Muscle layer of colon (tissue), 2 donors: ENCODE data around the gene SLC38A10.
"Not testable (repeated sequence)": the region's sequence is repeated elsewhere in the genome, so short reads cannot be mapped to it uniquely, and the experiment has no call there.

Source experiments
- H3K27ac ChIP-seq: one replicate; pipeline ENCODE4 v1.7.0; 2013; ENCODE audit warnings: low read depth, mild to moderate bottlenecking, low read length, moderate library complexity
- H3K27me3 ChIP-seq, 2 donors: one replicate each; pipeline ENCODE4 v1.7.0; 2013; ENCODE audit warnings: low read length in 2 of 2, mild to moderate bottlenecking in 2 of 2; ENCODE audit not compliant: insufficient read depth in 2 of 2, control insufficient read depth in 1 of 2
- H3K36me3 ChIP-seq: one replicate; pipeline ENCODE4 v1.7.0; 2013; ENCODE audit warnings: mild to moderate bottlenecking, low read length; ENCODE audit not compliant: insufficient read depth
- H3K4me1 ChIP-seq: one replicate; pipeline ENCODE4 v1.7.0; 2013; ENCODE audit warnings: mild to moderate bottlenecking, low read length; ENCODE audit not compliant: insufficient read depth
- H3K4me3 ChIP-seq, 2 donors: one replicate each; pipeline ENCODE4 v1.7.0; 2013; ENCODE audit warnings: low read length in 2 of 2, low read depth in 1 of 2, mild to moderate bottlenecking in 1 of 2, moderate library complexity in 1 of 2
- H3K9ac ChIP-seq: one replicate; pipeline ENCODE4 v1.7.0; 2013; ENCODE audit warnings: low read length
- H3K9me3 ChIP-seq: one replicate; pipeline ENCODE4 v1.7.0; 2013; ENCODE audit warnings: mild to moderate bottlenecking, low read length
- donor health status: abdominal sarcoma.
- donor health status: Adenocarcinoma of cecum.

SLC38A10 gene

DNA sequence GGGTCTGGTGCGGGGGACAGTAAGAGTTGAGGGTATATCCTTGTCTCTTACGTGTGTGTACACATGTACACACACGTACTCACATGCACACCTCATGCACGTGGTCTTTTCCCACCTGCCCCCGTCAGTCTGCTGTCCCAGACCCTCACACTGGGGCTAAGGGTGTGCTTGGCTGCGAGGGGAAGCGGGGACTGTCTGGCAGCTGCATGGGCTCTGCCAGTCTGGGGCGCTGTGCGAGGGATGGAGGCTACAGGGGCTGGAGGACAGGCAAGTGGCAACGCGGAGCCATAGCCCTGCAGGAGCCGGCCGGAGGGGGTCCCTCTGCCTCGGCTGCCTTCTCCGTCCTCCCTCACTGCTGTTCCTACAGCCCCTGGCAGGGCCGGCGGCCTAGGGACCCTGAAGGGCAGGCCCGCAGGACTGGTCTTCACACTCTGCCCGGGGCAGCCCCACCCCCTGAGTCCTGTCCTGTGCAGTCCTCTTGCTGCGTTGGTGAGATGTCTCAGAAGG, 20.8 kb upstream of the SLC38A10 start:
- Histone ChIP-seq H3K9me3 (no peaks in the 10 kb centered on the region), H3K36me3 (no peaks in the 10 kb centered on the region), H3K27me3 (no peaks in the 10 kb centered on the region), H3K4me3 (no peak overlapping the region), H3K4me1 (no peaks in the 10 kb centered on the region), H3K27ac (no peak overlapping the region), H3K9ac (no peak overlapping the region)

DNA sequence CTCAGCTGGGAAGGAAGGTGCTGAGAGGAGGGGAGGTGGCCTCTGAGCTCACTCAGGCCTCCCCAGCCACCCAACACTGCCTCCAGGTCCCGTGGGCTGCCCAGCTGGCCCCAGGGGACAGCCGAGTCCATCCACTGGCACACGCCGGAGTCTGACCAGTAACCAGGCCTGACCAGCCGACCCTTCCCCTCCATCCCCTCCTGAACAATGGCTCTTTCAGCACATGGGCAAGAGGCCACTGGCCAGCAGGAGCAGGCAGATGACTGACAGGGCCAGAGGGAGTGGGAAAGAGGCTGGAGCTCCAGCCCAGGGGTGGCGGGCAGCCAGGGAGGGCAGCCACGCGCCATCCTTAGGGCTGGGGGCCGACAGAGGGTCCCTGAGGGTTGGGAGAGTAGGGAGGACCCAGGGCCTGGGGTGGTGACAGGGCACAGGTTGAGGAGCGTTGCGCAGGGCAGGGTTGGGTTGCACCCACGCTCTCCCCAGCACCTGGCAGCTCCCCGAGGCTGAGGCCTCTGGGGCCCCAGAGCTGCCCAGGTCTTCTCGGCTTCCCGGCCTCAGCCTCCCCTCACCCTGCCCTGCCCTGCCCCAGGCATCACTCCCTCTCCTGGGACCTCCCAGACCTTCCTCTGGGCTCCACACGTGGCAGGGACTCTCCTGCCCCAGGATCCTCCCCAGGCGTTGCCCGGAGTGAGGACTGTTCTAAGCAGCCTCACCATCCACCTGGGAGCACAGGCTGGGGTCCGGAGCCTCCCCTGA, 20.2 kb upstream of the SLC38A10 start:
- H3K4me3 ChIP-seq = no peak overlapping the region
- H3K27ac ChIP-seq = no peak overlapping the region
- no peak overlapping the region for H3K9ac ChIP-seq
- no peaks in the 10 kb centered on the region for H3K36me3 ChIP-seq
- no peaks in the 10 kb centered on the region for H3K9me3 ChIP-seq
- no peaks in the 10 kb centered on the region for H3K27me3 ChIP-seq
- peaks cover 1% of the 10 kb centered on the region for H3K4me1 ChIP-seq

DNA sequence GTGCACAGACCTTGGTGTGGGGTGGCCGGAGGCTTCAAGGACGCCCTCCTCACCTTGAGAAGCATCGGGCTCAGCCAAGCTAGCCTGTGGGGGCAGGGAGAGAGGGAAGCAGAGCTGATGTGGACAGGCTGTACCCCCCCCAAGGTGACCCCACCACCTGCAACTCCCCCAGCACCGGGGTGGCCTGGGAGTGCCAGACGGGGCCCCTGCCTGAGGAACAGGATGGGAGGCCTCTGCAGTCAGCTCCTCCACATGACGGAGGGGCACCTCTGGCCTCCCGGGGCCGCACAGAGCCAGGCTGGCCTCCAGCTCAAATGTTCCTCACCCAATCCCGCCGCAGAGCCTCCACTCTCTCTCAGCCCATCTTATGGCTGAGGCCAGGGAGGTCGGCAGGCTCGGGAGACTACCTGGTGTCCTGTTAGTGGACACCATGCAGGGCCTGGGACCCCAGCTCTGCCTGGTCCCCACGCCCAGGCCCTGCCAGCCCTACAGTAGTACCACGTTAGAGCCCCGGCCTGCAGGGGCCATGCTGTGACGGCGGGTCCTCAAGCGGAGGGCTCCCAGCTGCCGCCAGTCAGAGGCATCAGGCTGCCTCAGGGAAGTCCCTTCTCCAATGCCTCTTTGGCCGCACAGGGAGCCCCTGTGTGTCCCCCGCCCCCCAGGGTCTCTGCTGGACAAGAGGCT, 19.4 kb upstream of the SLC38A10 start:
- Histone ChIP-seq H3K36me3 (no peaks in the 10 kb centered on the region), H3K4me1 (peaks cover 9% of the 10 kb centered on the region), H3K27me3 (no peaks in the 10 kb centered on the region), H3K9ac (no peak overlapping the region), H3K9me3 (no peaks in the 10 kb centered on the region), H3K27ac (no peak overlapping the region), H3K4me3 (no peak overlapping the region)

DNA sequence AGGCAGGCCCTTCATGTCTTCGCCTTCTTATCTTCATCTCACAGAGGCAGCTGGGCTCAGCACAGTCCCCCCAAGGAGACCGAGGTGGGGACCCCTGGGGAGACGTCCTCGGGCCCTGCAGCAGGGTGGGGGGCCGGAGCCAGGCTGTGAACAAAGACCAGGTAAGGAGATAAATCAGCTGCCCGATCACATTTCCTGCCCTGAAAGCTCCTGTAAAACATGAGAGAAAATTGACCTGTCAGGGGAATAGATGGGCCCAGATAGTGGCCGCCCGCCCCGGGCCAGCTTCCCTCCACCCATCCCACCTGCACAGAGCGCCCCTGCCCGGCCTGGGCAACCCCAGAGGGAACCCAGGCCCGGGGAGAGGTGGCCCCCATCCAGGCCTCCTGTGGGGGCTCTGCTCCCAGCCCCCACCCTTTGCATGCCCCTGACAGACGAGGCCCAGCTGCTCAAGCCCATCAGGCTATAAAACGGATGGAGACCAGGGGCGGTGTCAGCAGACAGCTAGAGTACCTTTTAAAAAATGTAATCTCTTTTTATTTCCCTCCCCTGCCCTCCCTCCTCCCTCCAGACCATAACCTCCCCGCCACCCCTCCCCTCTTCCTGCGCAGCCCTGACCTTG, 18.8 kb upstream of the SLC38A10 start:
- Histone ChIP-seq H3K9me3 (no peaks in the 10 kb centered on the region), H3K27me3 (no peaks in the 10 kb centered on the region), H3K4me1 (peaks cover 16% of the 10 kb centered on the region), H3K36me3 (no peaks in the 10 kb centered on the region), H3K27ac (no peak overlapping the region), H3K9ac (no peak overlapping the region), H3K4me3 (no peak overlapping the region)

DNA sequence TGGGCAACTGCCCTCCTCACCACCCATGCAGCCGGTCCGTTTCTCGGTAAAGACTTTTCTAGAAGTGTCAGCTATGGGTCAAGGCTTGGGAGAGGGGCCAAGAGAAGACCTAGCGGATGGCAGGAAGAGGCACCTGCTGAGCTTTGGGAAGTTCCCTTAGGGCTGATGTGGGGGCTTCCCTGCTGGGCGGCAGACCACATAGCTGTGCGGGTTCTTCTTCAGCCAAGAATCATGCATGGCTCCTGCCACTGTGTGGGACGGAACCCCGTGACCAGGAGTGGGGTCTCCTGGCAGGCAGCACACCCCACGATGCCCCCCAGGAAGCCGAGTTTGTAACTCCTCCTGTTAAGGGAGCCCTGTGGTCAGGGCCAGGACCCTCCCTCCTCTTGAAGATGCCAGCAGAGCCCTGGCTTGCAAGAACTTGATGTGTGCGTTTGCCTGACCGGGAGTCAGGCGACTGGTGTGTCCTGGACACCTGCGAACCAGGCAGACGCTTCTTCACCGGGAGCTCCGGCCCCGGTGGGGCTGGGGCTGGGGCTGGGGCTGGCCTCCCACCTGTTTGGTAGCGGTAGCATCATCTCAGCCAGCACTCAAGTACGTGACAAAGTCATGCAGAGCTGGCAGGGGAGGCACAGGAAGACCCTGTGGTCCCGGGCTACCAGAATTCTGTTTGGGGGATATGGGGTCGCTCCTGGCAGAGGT, 17.7 kb upstream of the SLC38A10 start:
- Histone ChIP-seq H3K4me3 (no peak overlapping the region), H3K36me3 (no peaks in the 10 kb centered on the region), H3K9ac (no peak overlapping the region), H3K27ac (no peak overlapping the region), H3K4me1 (peaks cover 17% of the 10 kb centered on the region), H3K9me3 (no peaks in the 10 kb centered on the region), H3K27me3 (no peaks in the 10 kb centered on the region)

DNA sequence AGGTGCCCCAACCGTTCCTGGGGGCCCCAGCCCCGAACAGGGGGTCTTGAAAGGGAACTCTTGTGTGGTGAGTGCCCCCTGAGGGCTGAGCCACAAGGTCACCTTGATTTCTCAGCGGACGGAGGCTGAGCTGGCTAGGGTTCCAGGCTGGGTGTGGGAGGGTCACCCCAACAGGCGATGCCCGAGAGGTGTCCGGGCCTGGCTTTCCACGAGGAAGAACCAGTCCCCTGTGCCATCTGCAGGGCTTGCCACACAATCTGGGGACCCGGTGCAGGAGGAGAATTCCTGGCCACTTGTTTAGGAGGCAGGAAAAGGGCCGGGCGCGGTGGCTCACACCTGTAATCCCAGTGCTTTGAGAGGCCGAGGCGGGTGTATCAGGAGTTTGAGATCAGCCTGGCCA, 16.8 kb upstream of the SLC38A10 start:
- H3K4me1 ChIP-seq = peaks cover 17% of the 10 kb centered on the region
- no peaks in the 10 kb centered on the region for H3K36me3 ChIP-seq
- H3K4me3 ChIP-seq = no peak overlapping the region
- no peaks in the 10 kb centered on the region for H3K27me3 ChIP-seq
- H3K9me3 ChIP-seq = no peaks in the 10 kb centered on the region
- H3K27ac ChIP-seq = no peak overlapping the region
- no peak overlapping the region for H3K9ac ChIP-seq

DNA sequence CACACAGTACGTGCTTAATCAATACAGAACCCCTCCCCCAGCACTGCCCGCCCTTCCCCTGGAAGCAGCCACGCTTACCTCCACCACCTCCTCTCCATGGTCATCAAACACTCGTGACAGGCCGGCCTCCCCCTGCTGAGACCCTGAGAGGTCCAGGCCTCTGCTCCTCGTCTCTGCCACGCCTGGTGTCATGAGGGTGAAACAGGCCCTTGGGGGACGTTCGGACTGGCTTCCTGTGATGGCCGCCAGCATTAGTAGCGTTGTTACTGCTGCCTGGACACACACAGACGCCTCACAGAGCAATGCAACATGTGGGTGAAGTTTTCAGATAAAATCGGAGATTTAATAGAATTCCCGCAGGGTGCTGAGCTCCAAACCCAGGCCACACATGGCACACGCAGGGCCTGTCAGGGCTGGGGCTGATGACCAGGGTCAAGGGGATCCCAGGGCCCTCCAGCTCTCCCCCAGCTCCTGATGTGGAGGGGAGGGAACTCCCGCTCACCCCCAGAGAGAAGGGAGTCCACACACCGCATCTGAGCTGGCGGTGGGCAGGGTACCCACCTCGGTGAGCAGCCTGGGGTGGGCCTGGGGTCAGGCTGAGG, 15.9 kb upstream of the SLC38A10 start:
- Histone ChIP-seq H3K27ac (no peak overlapping the region), H3K9me3 (no peaks in the 10 kb centered on the region), H3K4me1 (peaks cover 17% of the 10 kb centered on the region), H3K27me3 (no peaks in the 10 kb centered on the region), H3K9ac (no peak overlapping the region), H3K36me3 (no peaks in the 10 kb centered on the region), H3K4me3 (no peak overlapping the region)

DNA sequence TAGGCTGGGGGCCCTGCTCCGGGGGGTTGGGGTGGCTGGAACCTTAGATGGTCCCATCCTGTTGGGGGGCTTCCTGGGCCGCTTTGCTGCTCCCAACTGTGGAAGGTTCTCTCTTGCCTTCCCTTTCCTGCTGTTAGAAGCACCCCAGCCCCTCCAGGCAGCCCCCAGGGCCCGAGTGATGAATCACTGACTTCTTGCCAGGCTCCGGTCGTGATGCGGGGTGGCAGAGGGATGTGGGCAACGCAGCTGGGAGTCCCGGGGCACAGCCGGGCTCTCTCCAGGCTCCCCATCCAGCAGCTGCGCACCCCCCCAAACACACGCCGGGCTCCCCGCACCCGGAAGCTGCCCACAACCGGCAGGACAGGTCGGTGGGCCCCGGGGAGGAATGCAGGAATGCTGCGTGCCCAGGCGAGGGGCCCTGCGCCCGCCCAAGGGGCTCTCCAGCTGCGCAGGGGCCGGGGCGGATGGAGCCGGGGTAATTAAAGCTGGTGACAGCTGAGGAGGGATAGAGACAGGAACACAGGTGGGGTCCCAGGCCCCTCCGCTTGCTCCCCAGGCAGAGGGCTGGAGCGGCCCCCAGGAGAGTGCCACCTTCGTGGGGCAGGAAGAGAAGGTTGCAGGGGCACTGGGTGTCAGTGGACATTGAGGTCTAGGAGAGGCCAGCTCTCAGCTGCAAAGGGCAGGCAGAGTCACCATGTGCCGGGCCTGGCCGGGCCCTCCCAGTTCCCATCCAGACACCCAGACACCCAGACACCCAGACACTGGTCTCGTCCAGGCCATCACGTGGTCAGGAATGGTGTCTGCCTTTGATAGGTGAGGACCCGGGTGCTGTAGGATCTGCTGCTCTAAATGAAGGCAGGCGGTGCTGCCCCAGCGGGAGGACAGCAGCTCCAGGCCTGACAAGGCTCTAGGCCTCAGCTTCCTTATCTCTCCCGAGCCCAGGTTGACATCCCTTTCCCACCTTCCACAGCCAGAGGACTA, 15.0 kb upstream of the SLC38A10 start:
- Histone ChIP-seq H3K9ac (no peak overlapping the region), H3K9me3 (no peaks in the 10 kb centered on the region), H3K36me3 (no peaks in the 10 kb centered on the region), H3K27ac (no peak overlapping the region), H3K4me3 (no peak overlapping the region), H3K27me3 (no peaks in the 10 kb centered on the region), H3K4me1 (peaks cover 17% of the 10 kb centered on the region)

DNA sequence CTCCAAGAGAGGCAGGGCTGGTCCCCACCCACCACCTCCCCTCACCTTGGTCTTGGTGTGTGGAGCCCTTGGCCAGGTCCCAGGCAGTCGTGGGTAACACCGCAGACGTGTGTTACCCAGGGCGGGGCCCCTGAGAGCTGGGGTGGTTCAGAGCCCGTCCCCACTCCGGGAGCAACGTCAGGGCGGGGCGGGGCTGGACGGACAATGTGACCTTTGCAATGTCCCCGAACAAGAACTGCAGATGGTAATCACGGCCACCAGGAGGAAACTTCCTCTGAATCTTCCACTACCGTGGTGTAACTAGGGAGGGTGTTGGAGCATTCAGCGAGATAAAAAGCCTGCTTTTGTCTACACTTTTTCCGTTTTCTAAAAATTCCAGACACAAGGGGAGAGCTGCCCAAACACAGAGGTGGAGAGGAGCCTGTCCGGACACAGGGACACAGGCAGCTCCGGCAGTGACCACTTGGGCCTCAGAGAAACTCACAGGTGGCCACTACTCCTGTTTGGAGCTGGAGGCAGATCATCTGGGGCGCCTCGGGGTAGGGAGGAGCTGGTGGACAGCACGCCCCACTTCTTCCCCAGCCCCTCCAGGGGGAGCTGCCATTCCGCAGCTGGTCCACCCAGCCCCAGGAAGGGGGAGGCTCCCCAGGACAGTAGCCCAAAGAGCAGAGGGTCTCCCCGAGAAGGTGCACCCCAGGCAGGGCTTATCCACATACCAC, 14.2 kb upstream of the SLC38A10 start:
- H3K27ac ChIP-seq = peak overlapping the region; percentile 13
- no peaks in the 10 kb centered on the region for H3K36me3 ChIP-seq
- no peak overlapping the region for H3K9ac ChIP-seq
- H3K4me3 ChIP-seq = peak overlapping the region; percentile 7 to 58
- peaks cover 17% of the 10 kb centered on the region for H3K4me1 ChIP-seq
- no peaks in the 10 kb centered on the region for H3K27me3 ChIP-seq
- H3K9me3 ChIP-seq = no peaks in the 10 kb centered on the region

DNA sequence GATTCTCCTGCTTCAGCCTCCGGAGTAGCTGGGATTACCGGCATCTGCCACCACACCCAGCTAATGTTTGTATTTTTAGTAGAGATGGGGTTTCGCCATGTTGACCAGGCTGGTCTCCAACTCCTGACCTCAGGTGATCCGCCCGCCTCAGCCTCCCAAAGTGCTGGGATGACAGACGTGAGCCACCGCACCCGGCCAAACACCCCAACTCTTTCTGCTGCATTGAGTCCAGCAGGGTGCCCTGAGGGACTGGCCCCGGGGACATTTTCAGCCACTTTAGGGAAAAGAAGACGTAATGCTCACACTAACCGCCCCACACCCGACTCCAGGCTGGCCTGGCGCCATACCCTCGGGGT, 13.7 kb upstream of the SLC38A10 start:
- H3K36me3 ChIP-seq, H3K9ac ChIP-seq, H3K9me3 ChIP-seq, H3K27me3 ChIP-seq: not testable (repeated sequence)
- Histone ChIP-seq H3K4me1 (peaks cover 17% of the 10 kb centered on the region), H3K27ac (peak overlapping the region; percentile 13), H3K4me3 (peak overlapping the region; percentile 7 to 58)
